GM19328 (cell line): ENCODE results near the gene TMC7.

Experiments
- ATAC-seq: cut with Tn5 transposase; IDR thresholded peaks from one replicate; pipeline ENCODE4 v1.9.1; 2021; ENCODE audit warnings: mild to moderate bottlenecking, moderate library complexity; ENCODE audit not compliant: unreplicated experiment

The TMC7 gene

DNA sequence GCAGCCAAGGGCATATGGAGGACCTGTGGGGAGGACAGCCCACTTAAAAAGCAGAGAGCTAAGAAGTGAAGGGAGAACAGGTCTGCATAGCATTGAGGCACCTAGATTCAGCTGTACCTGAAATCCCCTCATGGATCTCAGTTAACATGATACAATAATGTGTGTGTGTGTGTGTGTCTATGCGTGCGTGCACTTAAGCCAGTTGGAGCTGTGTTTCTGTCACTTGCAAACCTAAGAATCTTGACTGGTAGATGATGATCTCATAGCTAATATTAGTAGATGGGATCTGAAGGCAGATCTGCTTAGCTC, 128.3 kb downstream of the TMC7 start:
- ATAC-seq = no peak
